PFSK-1 (cell line): ENCODE data around the gene ZPR1.
A peak's percentile ranks its signal among the peaks of the same experiment; 100 is the strongest.

ENCODE experiments used
- FOXP2 ChIP-seq: optimal IDR thresholded peaks from 2 replicates; pipeline ENCODE3; 2011; ENCODE audit warnings: borderline replicate concordance, control low read depth, inconsistent platforms; ENCODE audit not compliant: insufficient read depth; ENCODE audit errors: extremely low read length, extremely low read depth
- POLR2AphosphoS5 ChIP-seq: IDR thresholded peaks from 2 replicates; pipeline ENCODE4 v1.6.1; 2012; ENCODE audit warnings: low read depth, mild to moderate bottlenecking, control low read depth, low read length, moderate library complexity
- SIN3A ChIP-seq: IDR thresholded peaks from 2 replicates; pipeline ENCODE4 v1.6.1; 2012; ENCODE audit warnings: mild to moderate bottlenecking, low read length, moderate library complexity, borderline replicate concordance; ENCODE audit not compliant: insufficient read depth
- TAF1 ChIP-seq: IDR thresholded peaks from 2 replicates; pipeline ENCODE4 v1.6.1; 2012; ENCODE audit warnings: low read length, control low read depth, borderline replicate concordance; ENCODE audit not compliant: insufficient read depth
- TF ChIP-seq, protein P1 (sequence below), 2 experiments: IDR thresholded peaks; 2 replicates each; pipeline versions ENCODE4 v1.6.1 to v1.8.0; 2011 to 2012; ENCODE audit warnings: low read depth in 2 of 2, low read length in 2 of 2, control low read depth in 1 of 2, inconsistent platforms in 1 of 2, mild to moderate bottlenecking in 1 of 2, moderate library complexity in 1 of 2; ENCODE audit not compliant: insufficient read depth in 1 of 2

The ZPR1 gene

DNA sequence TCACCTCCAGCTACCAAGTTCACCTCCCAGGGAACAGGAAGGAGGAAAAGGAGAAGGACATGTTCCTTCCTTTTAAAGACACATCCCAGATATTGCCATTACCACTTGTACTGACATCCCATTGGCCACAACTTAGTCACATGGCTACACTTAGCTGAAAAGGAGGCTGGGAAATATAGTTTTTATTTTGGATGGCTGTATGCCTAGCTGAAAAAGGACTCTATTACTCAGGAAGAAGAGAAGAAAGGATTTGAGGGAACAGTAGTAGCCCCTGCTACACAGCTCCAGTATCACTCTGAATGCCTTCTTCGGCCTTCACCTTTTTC is 5.9 kb upstream of the ZPR1 start:
- TF ChIP-seq FOXP2 = no peak
- TF ChIP-seq SIN3A = no peak
- TF ChIP-seq POLR2AphosphoS5 = no peak
- no peak for TF ChIP-seq TAF1
- TF ChIP-seq, protein P1, sequence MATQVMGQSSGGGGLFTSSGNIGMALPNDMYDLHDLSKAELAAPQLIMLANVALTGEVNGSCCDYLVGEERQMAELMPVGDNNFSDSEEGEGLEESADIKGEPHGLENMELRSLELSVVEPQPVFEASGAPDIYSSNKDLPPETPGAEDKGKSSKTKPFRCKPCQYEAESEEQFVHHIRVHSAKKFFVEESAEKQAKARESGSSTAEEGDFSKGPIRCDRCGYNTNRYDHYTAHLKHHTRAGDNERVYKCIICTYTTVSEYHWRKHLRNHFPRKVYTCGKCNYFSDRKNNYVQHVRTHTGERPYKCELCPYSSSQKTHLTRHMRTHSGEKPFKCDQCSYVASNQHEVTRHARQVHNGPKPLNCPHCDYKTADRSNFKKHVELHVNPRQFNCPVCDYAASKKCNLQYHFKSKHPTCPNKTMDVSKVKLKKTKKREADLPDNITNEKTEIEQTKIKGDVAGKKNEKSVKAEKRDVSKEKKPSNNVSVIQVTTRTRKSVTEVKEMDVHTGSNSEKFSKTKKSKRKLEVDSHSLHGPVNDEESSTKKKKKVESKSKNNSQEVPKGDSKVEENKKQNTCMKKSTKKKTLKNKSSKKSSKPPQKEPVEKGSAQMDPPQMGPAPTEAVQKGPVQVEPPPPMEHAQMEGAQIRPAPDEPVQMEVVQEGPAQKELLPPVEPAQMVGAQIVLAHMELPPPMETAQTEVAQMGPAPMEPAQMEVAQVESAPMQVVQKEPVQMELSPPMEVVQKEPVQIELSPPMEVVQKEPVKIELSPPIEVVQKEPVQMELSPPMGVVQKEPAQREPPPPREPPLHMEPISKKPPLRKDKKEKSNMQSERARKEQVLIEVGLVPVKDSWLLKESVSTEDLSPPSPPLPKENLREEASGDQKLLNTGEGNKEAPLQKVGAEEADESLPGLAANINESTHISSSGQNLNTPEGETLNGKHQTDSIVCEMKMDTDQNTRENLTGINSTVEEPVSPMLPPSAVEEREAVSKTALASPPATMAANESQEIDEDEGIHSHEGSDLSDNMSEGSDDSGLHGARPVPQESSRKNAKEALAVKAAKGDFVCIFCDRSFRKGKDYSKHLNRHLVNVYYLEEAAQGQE (IDR thresholded peaks at IDR 0.05; ENCODE audit: insufficient read depth in 1 of 2, low read depth in 2 of 2, low read length in 2 of 2) = no peak

DNA sequence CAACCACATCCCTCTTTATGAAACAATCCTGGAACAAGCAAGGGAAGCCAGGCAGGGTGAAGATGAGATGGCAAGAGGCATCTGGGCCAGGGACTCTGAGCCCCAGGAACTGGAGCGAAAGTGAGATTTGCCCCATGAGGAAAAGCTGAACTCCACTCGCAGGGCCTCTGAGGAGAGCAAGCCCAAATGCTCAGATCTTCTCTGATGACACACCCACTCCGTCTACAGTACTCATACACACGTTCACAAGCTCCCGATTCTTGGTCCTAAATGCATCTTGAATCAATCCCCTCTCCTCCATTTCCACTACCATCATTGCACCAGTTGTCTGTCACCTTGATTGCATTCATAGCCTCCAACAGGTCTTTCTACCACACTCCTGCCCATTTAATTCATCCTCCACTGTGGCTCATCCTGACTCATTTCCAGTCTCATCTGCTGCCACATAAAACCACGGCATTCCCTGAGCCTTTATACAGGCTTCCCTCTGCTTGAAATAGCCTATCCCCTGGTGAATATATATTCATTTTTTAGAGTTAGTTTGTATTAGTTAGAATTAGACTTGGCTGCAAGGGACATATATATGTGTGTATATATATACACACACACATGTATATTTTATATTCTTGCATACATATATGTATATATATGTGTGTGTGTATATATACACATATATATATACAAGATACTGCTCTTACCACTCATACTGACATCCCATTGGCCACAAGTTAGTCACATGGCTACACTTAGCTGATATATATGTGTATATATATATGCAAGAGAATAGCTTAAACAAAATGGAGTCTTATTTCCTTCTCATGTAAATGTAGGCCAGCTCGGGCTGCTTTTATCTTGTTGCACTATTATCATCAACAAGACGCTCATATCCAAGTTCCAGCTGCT is 5.3 kb upstream of the ZPR1 start:
- TF ChIP-seq, protein P1 (IDR thresholded peaks at IDR 0.05; ENCODE audit: insufficient read depth in 1 of 2, low read depth in 2 of 2, low read length in 2 of 2) = no peak
- TF ChIP-seq FOXP2 = no peak
- TF ChIP-seq POLR2AphosphoS5 = no peak
- no peak for TF ChIP-seq TAF1
- TF ChIP-seq SIN3A = no peak

DNA sequence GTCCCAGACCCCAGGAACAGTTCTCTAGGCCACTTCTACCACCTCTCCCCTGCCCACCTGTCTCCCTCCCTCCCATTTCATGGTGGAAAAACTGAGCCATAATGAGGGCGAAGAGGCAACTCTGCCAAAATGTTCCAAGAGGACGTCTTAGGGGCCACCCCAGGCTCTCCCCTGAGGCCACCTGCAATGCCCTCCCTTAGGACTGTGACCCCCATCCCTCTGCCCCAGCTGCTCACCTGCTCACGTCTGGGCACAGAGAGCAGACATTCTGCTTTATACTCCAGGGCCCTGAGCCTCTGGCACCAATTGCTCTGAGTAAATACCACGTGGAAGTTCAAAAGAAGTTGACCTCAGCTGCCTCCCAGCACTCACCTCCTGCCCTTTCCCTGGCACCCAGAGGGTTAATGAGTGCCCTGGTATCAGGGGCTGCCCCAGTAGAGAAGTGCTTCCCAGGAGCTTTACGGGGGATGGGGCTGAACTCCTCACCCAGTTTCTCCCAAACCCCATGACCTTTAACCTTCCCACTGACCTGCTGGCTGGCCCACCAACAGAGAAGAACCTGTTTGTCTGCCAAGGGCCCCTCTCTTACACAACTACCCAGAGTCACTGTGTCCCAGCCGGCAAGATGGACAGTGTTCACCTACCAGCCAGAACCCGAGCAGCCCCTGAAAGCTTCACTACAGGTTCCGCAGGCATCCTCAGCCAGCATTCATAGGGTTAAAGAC is 4.5 kb upstream of the ZPR1 start:
- TF ChIP-seq TAF1 = no peak
- TF ChIP-seq SIN3A = no peak

DNA sequence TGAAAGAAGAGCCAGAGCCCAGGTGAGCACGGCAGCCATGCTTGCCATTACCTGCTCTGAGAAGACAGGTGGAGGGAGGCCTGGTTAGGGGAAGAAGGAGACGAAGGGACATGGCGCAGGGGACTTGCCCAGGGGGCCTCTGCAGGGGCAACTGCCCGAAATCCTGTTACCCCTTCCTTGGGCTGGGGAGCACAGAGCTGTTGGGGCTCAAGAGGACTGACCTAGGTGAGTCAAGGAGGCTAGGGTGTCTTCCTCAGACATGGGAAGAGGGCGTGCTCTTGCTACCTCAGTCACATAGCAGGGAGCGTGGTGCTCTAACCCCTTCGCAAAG is 4.0 kb upstream of the ZPR1 start, which contains the start of gene APOA5:
Gene APOA5, minus strand, starts transcription at position 67 of the 331 bp plus-strand sequence. Its CDS starts 19 bp downstream, at position 48.
- TF ChIP-seq TAF1 (no peak), SIN3A (no peak), POLR2AphosphoS5 (no peak), FOXP2 (no peak)
- TF ChIP-seq, protein P1 (IDR thresholded peaks at IDR 0.05; ENCODE audit: insufficient read depth in 1 of 2, low read depth in 2 of 2, low read length in 2 of 2) = no peak

- TF ChIP-seq FOXP2 (peak; percentile 55), POLR2AphosphoS5 (no peak)
These were observed 3.4 kb upstream of the ZPR1 start for GRCh38 chr11:116791002-116791812.
